Mucosa of rectum (tissue), 2 donors: ENCODE data around the gene ZBTB7C.

Source experiments
- H3K27ac ChIP-seq, 2 donors: one replicate each; pipeline ENCODE4 v1.7.0; 2013; ENCODE audit warnings: inconsistent platforms in 2 of 2, low read depth in 2 of 2, low read length in 2 of 2
- H3K27me3 ChIP-seq, 2 donors: one replicate each; pipeline ENCODE4 v1.7.0; 2013; ENCODE audit warnings: low read length in 2 of 2; ENCODE audit not compliant: control insufficient read depth in 2 of 2, insufficient read depth in 2 of 2
- H3K36me3 ChIP-seq, 2 donors: one replicate each; pipeline ENCODE4 v1.7.0; 2013; ENCODE audit warnings: low read length in 2 of 2; ENCODE audit not compliant: control insufficient read depth in 2 of 2, insufficient read depth in 2 of 2
- H3K4me1 ChIP-seq, 2 donors: one replicate each; pipeline ENCODE4 v1.7.0; 2013; ENCODE audit warnings: low read length in 2 of 2, mild to moderate bottlenecking in 1 of 2; ENCODE audit not compliant: control insufficient read depth in 2 of 2, insufficient read depth in 2 of 2
- H3K4me3 ChIP-seq, 2 donors: one replicate each; pipeline ENCODE4 v1.7.0; 2013; ENCODE audit warnings: low read length in 2 of 2
- H3K9ac ChIP-seq, 2 donors: one replicate each; pipeline ENCODE4 v1.7.0; 2013; ENCODE audit warnings: low read length in 2 of 2, low read depth in 1 of 2, mild to moderate bottlenecking in 1 of 2
- H3K9me3 ChIP-seq, 2 donors: one replicate each; pipeline ENCODE4 v1.7.0; 2013; ENCODE audit warnings: low read length in 2 of 2; ENCODE audit not compliant: control insufficient read depth in 2 of 2
- donor health status: healthy.
- donor health status: Normal muscosa, but diverticular disease.

ZBTB7C gene

DNA sequence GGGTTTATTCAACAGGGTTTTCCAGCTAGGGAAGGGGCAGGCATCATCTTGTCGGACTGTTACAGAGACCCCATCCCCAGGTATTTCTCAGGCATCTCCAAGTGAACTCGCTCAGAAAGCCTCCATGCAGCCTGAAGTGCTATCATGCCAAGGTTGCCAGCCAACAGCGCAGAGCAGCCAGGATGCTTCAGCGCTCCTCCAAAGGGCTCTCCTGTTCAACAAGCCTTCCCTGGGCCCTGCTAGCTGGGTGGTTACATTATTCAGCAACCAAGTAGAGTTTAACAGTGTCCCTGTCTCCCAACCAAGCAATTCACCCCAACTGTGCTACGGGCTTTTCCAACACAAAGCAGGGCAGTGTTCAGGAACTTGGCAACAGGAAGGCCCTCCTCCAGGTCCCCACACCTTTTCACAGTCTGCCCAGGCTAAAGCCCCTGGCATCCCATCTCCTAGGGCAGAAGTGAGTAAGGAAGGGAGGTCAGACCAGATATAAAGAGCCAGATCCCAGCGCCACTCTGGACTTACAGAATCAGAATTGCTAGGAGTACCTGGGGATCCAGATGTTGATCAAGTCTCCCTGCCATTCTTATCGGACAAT is 52.9 kb downstream of the ZBTB7C start:
- no peaks in the 10 kb centered on the region for H3K27me3 ChIP-seq
- H3K4me1 ChIP-seq: peaks cover 0 to 2% of the 10 kb centered on the region in 2 donors
- H3K4me3 ChIP-seq: no peak overlapping the region
- H3K9me3 ChIP-seq: no peaks in the 10 kb centered on the region
- H3K36me3 ChIP-seq: no peaks in the 10 kb centered on the region
- H3K27ac ChIP-seq: no peak overlapping the region
- H3K9ac ChIP-seq: no peak overlapping the region

DNA sequence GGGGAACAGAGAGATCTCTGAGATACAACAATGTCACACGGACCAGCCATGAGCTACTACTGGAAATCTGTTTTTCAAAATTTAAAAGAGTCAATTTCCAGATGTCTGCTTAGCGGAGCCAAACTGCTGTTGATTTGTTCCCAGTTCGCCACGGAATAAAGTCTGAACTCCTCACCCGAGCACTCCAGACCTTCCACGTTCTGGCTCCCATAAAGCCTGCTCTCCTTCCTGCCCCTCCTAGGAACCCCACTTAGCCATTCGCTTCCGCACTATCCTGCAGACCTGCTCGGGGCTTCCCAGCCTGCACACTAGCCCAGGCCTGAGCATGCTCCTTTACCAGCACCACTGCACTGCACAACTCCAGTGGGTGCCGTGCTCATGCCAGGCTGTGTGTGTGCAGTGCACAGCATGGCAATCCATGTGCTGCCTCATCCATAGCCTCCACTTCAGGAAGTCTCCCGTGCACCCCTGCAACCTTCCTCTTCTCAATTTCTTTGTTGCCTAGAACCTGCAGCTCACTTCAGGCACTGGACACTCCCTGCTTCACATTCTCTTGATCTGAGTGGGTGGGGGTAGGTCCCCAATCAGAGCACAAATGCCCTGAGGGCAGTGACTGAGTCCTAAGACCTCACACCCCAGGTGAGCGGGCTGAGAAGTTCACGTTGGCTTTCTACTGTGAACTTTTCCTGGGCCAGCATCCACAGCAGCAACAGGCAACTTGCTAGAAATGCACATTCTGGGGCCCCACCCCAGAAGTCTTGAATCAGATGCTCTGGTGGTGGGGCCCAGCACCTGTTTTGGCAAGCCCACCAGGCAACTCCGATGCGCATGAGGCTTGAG is 53.7 kb downstream of the ZBTB7C start:
- Histone ChIP-seq H3K9me3 (no peaks in the 10 kb centered on the region), H3K9ac (no peak overlapping the region), H3K27ac (no peak overlapping the region), H3K36me3 (no peaks in the 10 kb centered on the region), H3K27me3 (no peaks in the 10 kb centered on the region), H3K4me1 (peaks cover 0 to 2% of the 10 kb centered on the region in 2 donors), H3K4me3 (no peak overlapping the region)

DNA sequence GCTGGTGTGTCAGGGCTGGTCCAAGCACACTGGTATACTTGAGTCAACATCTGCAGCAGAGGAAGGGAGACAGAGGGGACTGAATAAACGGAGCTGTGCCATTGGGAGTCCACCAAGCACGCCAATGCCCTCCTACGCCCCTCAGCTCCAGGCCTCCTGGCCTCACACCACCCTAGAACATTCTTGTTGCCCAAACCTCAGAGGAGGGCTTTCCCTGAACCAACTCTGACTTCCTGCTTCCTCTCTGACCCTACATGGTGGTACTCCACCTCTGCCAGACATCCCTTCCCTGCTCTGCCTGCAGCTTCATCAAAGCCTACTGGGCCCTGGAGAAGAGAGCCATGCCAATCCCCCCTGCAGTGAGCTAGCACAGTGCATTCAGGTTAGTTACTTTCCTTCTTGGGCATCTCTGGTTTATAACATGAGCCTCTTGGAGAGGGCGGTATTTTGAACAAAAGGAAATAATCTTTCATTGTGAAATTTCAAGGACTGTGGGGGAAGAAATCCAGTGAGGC is 54.4 kb downstream of the ZBTB7C start:
- H3K27me3 ChIP-seq: no peaks in the 10 kb centered on the region
- no peak overlapping the region for H3K27ac ChIP-seq
- H3K9me3 ChIP-seq: no peaks in the 10 kb centered on the region
- no peak overlapping the region for H3K9ac ChIP-seq
- no peaks in the 10 kb centered on the region for H3K36me3 ChIP-seq
- peaks cover 0 to 2% of the 10 kb centered on the region in 2 donors for H3K4me1 ChIP-seq
- H3K4me3 ChIP-seq: no peak overlapping the region

DNA sequence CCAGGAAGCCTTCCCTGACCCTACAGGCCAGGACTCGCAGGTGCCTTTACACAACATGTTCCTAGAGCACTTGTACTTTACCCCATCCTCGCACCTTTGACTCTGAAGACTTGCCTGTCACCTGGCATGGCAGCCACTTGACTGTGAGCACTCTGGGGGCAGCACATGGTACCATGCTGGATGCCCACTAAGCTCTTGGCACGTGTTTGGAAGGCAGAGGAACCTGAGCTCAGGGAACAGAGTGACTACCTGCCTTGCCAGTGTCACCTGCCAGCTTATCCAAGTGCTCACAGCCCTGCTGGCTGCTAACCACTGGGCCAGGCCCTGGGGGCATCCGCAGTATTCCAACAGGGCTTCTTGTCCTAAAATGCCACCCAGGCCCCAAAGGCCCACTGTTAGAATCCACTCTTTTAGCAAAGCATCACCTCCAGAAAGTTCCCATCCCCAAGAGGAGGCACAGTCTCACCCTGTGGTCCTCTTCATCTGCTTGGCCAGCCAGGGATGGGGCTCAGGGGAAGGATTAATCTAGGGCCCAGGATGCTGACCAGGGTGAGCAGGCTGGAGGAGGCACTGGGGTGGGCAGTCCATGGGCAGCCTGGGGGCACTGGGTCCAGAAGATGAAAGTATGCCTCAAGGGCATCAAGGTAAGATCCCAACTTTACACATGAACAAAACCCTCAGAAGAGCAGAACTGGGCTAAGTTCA is 57.0 kb downstream of the ZBTB7C start:
- Histone ChIP-seq H3K9me3 (no peaks in the 10 kb centered on the region), H3K9ac (no peak overlapping the region), H3K4me3 (no peak overlapping the region), H3K27me3 (peaks cover 0 to 2% of the 10 kb centered on the region in 2 donors), H3K36me3 (no peaks in the 10 kb centered on the region), H3K4me1 (peaks cover 0 to 2% of the 10 kb centered on the region in 2 donors), H3K27ac (no peak overlapping the region)

DNA sequence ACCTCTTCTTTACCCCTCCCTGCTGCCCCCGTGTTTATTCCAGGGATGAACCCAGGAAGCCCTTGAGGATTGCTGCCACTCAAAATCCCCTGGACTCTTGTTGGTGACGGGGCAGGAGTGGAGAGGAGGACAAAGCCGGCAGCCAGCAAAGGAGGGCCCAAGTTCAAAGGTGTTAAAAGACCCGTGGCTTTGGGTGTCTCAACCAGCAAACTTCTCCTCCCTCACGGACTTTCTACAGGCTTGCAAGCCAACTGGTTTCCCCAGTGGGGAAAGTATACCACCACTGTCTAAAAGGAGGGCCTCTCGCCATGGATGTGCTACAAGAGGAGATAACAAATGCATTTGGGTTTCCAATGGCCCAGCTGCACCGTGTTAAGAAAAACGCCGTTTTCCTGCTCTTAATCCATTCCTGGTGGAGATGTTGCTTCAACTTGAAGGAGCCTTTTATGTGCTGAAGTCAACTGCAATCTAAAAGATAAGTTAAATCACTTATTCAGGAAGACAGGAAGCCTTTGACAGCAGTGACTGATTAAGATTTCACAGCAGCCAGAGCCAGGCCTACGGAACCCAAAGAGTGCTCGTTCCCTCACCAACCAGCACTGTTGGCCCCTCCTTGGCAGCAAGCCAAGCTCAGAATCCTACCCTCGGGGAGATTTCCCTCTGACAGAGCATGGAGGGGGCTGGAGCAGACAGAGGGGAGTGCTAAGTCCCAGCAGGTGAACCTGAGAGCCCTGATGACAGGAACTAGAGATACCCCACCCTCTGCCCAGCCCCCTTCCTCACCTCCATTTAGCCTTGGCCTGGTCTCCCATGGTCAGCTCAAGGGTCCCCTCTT is 57.8 kb downstream of the ZBTB7C start:
- Histone ChIP-seq H3K9ac (no peak overlapping the region), H3K9me3 (no peaks in the 10 kb centered on the region), H3K27ac (no peak overlapping the region), H3K36me3 (no peaks in the 10 kb centered on the region), H3K4me3 (no peak overlapping the region), H3K27me3 (peaks cover 0 to 2% of the 10 kb centered on the region in 2 donors), H3K4me1 (no peaks in the 10 kb centered on the region)

DNA sequence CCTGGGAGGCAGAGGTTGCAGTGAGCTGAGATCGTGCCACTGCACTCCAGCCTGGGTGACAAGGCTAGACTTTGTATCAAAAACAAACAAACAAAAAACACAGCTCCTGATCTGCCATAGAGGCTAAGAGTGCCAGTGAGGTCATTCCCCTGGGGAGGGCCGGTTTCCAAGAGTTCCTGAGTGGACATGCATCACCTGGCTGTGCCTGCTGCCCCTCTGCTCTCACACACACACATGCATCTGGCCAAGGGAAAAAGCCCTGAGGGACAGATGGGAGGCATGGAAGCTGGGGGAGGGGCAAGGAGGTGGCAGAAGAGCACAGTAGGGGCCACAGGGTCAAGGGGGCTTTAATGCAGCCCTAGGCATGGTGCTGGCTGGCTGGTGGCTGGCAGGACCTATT is 60.4 kb downstream of the ZBTB7C start:
- no peaks in the 10 kb centered on the region for H3K36me3 ChIP-seq
- no peaks in the 10 kb centered on the region for H3K4me1 ChIP-seq
- no peaks in the 10 kb centered on the region for H3K9me3 ChIP-seq
- no peak overlapping the region for H3K9ac ChIP-seq
- no peak overlapping the region for H3K27ac ChIP-seq
- H3K27me3 ChIP-seq: peaks cover 0 to 2% of the 10 kb centered on the region in 2 donors
- H3K4me3 ChIP-seq: no peak overlapping the region

DNA sequence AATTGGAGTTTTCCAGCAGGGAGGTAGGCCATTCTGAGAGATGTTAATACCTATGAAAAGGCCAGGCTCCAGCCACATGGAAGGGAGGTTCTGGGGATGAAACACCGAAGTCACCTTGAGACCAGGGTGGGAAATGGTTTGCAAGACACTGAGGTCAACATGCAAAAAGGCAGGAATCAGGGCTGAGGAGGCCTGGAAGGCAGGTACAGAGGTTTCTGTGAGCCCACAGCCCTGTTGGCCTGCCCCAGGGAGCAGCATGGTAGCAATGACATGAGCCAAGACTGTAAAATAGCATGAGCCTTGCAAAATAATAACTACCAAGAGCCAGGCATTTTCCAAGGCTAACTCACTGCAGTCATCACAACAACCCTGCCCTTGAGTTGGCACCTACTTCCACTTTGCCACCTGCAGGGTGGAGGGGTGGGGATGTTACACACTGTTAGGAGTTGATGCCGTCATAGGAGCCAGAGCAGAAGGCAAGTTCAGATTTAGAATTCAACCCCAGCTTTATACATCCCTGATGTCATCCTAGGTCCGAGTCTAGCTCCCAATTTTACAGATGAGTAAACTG is 61.3 kb downstream of the ZBTB7C start:
- Histone ChIP-seq H3K27me3 (peaks cover 0 to 2% of the 10 kb centered on the region in 2 donors), H3K9me3 (no peaks in the 10 kb centered on the region), H3K4me3 (no peak overlapping the region), H3K36me3 (no peaks in the 10 kb centered on the region), H3K9ac (no peak overlapping the region), H3K27ac (no peak overlapping the region), H3K4me1 (no peaks in the 10 kb centered on the region)

DNA sequence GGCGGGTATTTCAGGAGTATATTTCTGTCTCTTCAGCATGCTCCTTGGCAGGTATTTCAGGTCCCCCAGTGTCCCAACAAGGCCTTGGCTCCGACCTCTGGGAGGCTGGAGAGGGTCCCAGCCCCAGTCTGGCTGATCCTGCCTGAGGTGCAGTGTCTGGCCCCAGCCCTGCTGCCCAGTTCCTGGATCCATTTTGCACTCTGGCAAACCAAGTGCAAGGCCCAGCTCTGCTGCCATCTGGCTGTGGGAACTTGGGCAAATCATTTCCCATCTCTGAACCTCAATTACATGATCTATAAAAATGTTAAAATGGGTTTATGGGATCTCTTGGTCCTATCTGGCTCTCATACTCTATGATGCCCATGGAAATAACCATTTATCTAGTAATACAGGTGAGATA is 63.6 kb downstream of the ZBTB7C start:
- H3K9ac ChIP-seq: no peak overlapping the region
- H3K27me3 ChIP-seq: peaks cover 0 to 2% of the 10 kb centered on the region in 2 donors
- H3K9me3 ChIP-seq: no peaks in the 10 kb centered on the region
- H3K4me1 ChIP-seq: no peaks in the 10 kb centered on the region
- no peak overlapping the region for H3K27ac ChIP-seq
- H3K36me3 ChIP-seq: no peaks in the 10 kb centered on the region
- H3K4me3 ChIP-seq: no peak overlapping the region

DNA sequence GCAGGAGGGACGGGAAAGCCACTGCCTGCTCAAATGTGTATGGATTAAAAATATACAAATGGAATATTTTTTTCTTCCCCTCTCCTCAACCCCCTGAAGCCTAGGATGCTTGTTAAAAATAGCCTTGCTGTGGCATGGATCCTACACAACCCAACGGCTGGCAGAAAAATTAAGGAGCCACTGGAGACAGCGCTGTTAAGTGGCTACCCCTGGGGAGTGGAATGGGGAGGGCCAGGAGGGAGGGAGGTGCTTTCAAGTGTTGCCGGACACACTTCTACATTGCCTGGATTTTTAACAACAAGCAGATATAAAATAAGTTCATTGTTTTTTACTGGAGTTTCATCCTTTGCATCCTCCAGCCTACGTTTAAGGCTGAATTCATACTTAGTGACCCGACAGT is 66.6 kb downstream of the ZBTB7C start:
- H3K4me3 ChIP-seq: no peak overlapping the region
- H3K9ac ChIP-seq: no peak overlapping the region
- H3K27me3 ChIP-seq: peaks cover 0 to under 1% of the 10 kb centered on the region in 2 donors
- H3K36me3 ChIP-seq: no peaks in the 10 kb centered on the region
- no peak overlapping the region for H3K27ac ChIP-seq
- no peaks in the 10 kb centered on the region for H3K9me3 ChIP-seq
- no peaks in the 10 kb centered on the region for H3K4me1 ChIP-seq
